GM18519 (cell line): Measurements from ENCODE around the gene TGM3.

Experiments used
- ATAC-seq: cut with Tn5 transposase; IDR thresholded peaks from one replicate; pipeline ENCODE4 v1.9.1; 2021; ENCODE audit warnings: mild to moderate bottlenecking, moderate library complexity; ENCODE audit not compliant: unreplicated experiment, low FRiP score

Gene TGM3

GRCh38 chr20:2305029-2305428 is 9.2 kb downstream of the TGM3 start:
- ATAC-seq = no peak

GRCh38 chr20:2305479-2305878 is 9.7 kb downstream of the TGM3 start:
- ATAC-seq = no peak

- no peak for ATAC-seq
Observed at GRCh38 chr20:2305946-2306345, 10.1 kb downstream of the TGM3 start.

GRCh38 chr20:2307136-2307535 is 11.3 kb downstream of the TGM3 start:
- ATAC-seq = no peak

GRCh38 chr20:2311329-2311728 is 15.5 kb downstream of the TGM3 start:
- no peak for ATAC-seq

GRCh38 chr20:2312876-2313275 is 17.1 kb downstream of the TGM3 start:
- ATAC-seq = no peak

- ATAC-seq = no peak
Observed at GRCh38 chr20:2313316-2313715, 17.5 kb downstream of the TGM3 start.

- ATAC-seq = no peak
Observed at GRCh38 chr20:2314759-2315439, 19.1 kb downstream of the TGM3 start.

- ATAC-seq = no peak
Observed at GRCh38 chr20:2315440-2315778, 19.6 kb downstream of the TGM3 start.

- ATAC-seq = no peak
Observed at GRCh38 chr20:2316847-2317495, 21.2 kb downstream of the TGM3 start.

- no peak for ATAC-seq
Observed at GRCh38 chr20:2320813-2321658, 25.2 kb downstream of the TGM3 start.

GRCh38 chr20:2323051-2323450 is 27.2 kb downstream of the TGM3 start:
- no peak for ATAC-seq

- ATAC-seq = no peak
Observed at GRCh38 chr20:2326046-2326445, 30.2 kb downstream of the TGM3 start.

GRCh38 chr20:2327620-2328555 is 32.1 kb downstream of the TGM3 start:
- no peak for ATAC-seq

GRCh38 chr20:2329286-2329685 is 33.5 kb downstream of the TGM3 start:
- ATAC-seq = no peak

- no peak for ATAC-seq
Observed at GRCh38 chr20:2330090-2330695, 34.4 kb downstream of the TGM3 start.

- no peak for ATAC-seq
Observed at GRCh38 chr20:2331106-2331505, 35.3 kb downstream of the TGM3 start.

GRCh38 chr20:2331901-2332565 is 36.2 kb downstream of the TGM3 start:
- ATAC-seq = no peak

- ATAC-seq = no peak
Observed at GRCh38 chr20:2332711-2333110, 36.9 kb downstream of the TGM3 start.

GRCh38 chr20:2333821-2334220 is 38.0 kb downstream of the TGM3 start:
- no peak for ATAC-seq
